B cell (primary cell): ENCODE measurements around the gene THSD4. TPM values are rescaled to one million over a fixed set of nuclear protein-coding genes. Genes with fewer than 3 reads are reported as not detected.

ENCODE experiments used
- ATAC-seq: fragments of 200-7000 bp; cut with Tn5 transposase; one replicate; pipeline ENCODE4 v1.10.0; 2021; ENCODE audit warnings: low read depth, mild to moderate bottlenecking, moderate number of reproducible peaks, moderate library complexity
- CTCF ChIA-PET: fragments of 350-600 bp; sonication (Branson Sonifier 250); formaldehyde crosslinking; loops from one replicate; lab custom pipeline; 2021; ENCODE audit warnings: antibody characterized with exemption, inconsistent platforms; lab: Charles Lee
- POLR2A ChIA-PET: fragments of 350-600 bp; sonication (Branson Sonifier 250); formaldehyde crosslinking; loops from one replicate; lab custom pipeline; 2021; ENCODE audit warnings: antibody characterized with exemption; lab: Charles Lee
- DNase-seq: peaks from one replicate; pipeline ENCODE4 v3.0.0; 2013
- H2AFZ ChIP-seq: 2 replicates; pipeline ENCODE4 v1.6.1; 2012; ENCODE audit warnings: mild to moderate bottlenecking, low read depth, low read length; ENCODE audit not compliant: insufficient read depth, poor library complexity, severe bottlenecking
- H3K27ac ChIP-seq, 2 donors: 1 replicate in 1 of 2; 2 replicates in 1 of 2; pipeline ENCODE4 v1.5.1; 2012 to 2013; ENCODE audit warnings: low read length in 2 of 2, mild to moderate bottlenecking in 2 of 2, moderate library complexity in 1 of 2
- H3K27me3 ChIP-seq, 4 experiments: fragments of 200-600 bp in 1 of 4; sonication (generic) in 1 of 4; replicated peaks in 1 of 4; 1 replicate in 2 of 4; 2 replicates in 2 of 4; pipeline versions ENCODE4 v1.6.1 to v1.7.0; 2013 to 2016; ENCODE audit warnings: low read length in 3 of 4, mild to moderate bottlenecking in 2 of 4, mixed read lengths in 1 of 4, moderate library complexity in 1 of 4; ENCODE audit not compliant: insufficient read depth in 4 of 4, control insufficient read depth in 3 of 4; ENCODE audit errors: control extremely low read depth in 1 of 4
- H3K36me3 ChIP-seq, 2 experiments: replicated peaks in 1 of 2; 1 replicate in 1 of 2; 2 replicates in 1 of 2; pipeline versions ENCODE4 v1.6.1 to v1.7.1; 2013; ENCODE audit warnings: low read length in 1 of 2; ENCODE audit not compliant: insufficient read depth in 2 of 2, control insufficient read depth in 1 of 2; ENCODE audit errors: control extremely low read depth in 1 of 2, extremely low read depth in 1 of 2
- H3K4me1 ChIP-seq, 2 donors: fragments of 200-600 bp in 1 of 2; sonication (generic) in 1 of 2; 1 replicate in 1 of 2; 2 replicates in 1 of 2; pipeline versions ENCODE4 v1.5.1 to v1.6.1; 2013 to 2017; ENCODE audit warnings: low read length in 2 of 2; ENCODE audit not compliant: control insufficient read depth in 2 of 2, insufficient read depth in 2 of 2
- H3K4me2 ChIP-seq: replicated peaks from 2 replicates; pipeline ENCODE3; 2012; ENCODE audit warnings: mild to moderate bottlenecking, low read depth, low read length; ENCODE audit not compliant: poor library complexity, severe bottlenecking
- H3K4me3 ChIP-seq, 5 experiments: fragments of 200-600 bp in 1 of 5; sonication (generic) in 1 of 5; 1 replicate in 3 of 5; 2 replicates in 2 of 5; pipeline versions ENCODE4 v1.5.1 to v1.7.0; 2011 to 2016; ENCODE audit warnings: low read length in 4 of 5, mild to moderate bottlenecking in 4 of 5, low read depth in 2 of 5, control low read depth in 1 of 5, moderate library complexity in 1 of 5; ENCODE audit not compliant: insufficient read depth in 1 of 5; ENCODE audit errors: control extremely low read depth in 1 of 5, extremely low read depth in 1 of 5
- H3K79me2 ChIP-seq: fragments of 200-600 bp; sonication (generic); one replicate; pipeline ENCODE4 v1.6.0; 2016; ENCODE audit warnings: low read length; ENCODE audit not compliant: control insufficient read depth, insufficient read depth
- H3K9ac ChIP-seq: fragments of 200-600 bp; sonication (generic); 2 replicates; pipeline ENCODE4 v1.6.1; 2017; ENCODE audit warnings: mild to moderate bottlenecking, low read length, moderate library complexity
- H3K9me3 ChIP-seq, 3 donors: one replicate each; pipeline versions ENCODE4 v1.6.1 to v1.7.1; 2013; ENCODE audit warnings: low read length in 2 of 3; ENCODE audit not compliant: control insufficient read depth in 2 of 3, insufficient read depth in 1 of 3; ENCODE audit errors: control extremely low read depth in 1 of 3
- H4K20me1 ChIP-seq: 2 replicates; pipeline ENCODE4 v1.6.0; 2012; ENCODE audit warnings: mild to moderate bottlenecking, low read length; ENCODE audit not compliant: insufficient read depth, control insufficient read depth, poor library complexity, severe bottlenecking
- H3K27ac Mint-ChIP-seq: one replicate; pipeline ENCODE4 v1.8.0; 2021; ENCODE audit warnings: mixed read lengths
- H3K27me3 Mint-ChIP-seq: one replicate; pipeline ENCODE4 v1.8.0; 2021; ENCODE audit warnings: mixed read lengths
- H3K4me1 Mint-ChIP-seq: one replicate; pipeline ENCODE4 v1.8.0; 2021; ENCODE audit warnings: mixed read lengths
- H3K4me3 Mint-ChIP-seq: one replicate; pipeline ENCODE4 v1.8.0; 2021; ENCODE audit warnings: mixed read lengths
- H3K9me3 Mint-ChIP-seq: one replicate; pipeline ENCODE4 v1.8.0; 2022; ENCODE audit warnings: mixed read lengths; ENCODE audit not compliant: insufficient read depth
- EZH2 ChIP-seq: IDR thresholded peaks from 2 replicates; pipeline ENCODE4 v1.6.1; 2012; ENCODE audit warnings: borderline replicate concordance, low read depth, mild to moderate bottlenecking, moderate library complexity, low read length; ENCODE audit not compliant: insufficient read depth, poor library complexity, severe bottlenecking
- WGBS: methylation state at CpG from one replicate; pipeline ENCODE4 v1.1.5; 2013; ENCODE audit warnings: missing lambda C conversion rate; ENCODE audit not compliant: insufficient coverage; 5-methylcytosine and 5-hydroxymethylcytosine counted together
- intact Hi-C: fragments of 100-400 bp; cut with micrococcal nuclease; formaldehyde crosslinking; loops from one replicate; pipeline ENCODE4 v1.10.0; 2022
- polyA plus RNA-seq: library from polyadenylated mRNA; depleted of rRNA; stranded (reverse); fragments of >200 nt; gene quantifications from 2 replicates; pipeline ENCODE4 v1.2.3, GENCODE V29; 2012
- total RNA-seq, 2 donors: library from RNA; stranded (reverse); fragments of 120-200 nt in 1 of 2; gene quantifications; 1 replicate in 1 of 2; 2 replicates in 1 of 2; pipeline versions ENCODE4 v1.2.3 to v1.2.4, GENCODE V29; 2013 to 2022
- TF ChIP-seq, protein P1 (sequence below): fragments of 200-600 bp; IDR thresholded peaks from one replicate; pipeline ENCODE4 v1.8.0; 2022; ENCODE audit warnings: antibody characterized with exemption, mild to moderate bottlenecking

Gene THSD4
- total and polyA plus RNA-seq, 2 donors (not counting 1 experiment from before 2014, with no cell fraction given), result not detected

DNA sequence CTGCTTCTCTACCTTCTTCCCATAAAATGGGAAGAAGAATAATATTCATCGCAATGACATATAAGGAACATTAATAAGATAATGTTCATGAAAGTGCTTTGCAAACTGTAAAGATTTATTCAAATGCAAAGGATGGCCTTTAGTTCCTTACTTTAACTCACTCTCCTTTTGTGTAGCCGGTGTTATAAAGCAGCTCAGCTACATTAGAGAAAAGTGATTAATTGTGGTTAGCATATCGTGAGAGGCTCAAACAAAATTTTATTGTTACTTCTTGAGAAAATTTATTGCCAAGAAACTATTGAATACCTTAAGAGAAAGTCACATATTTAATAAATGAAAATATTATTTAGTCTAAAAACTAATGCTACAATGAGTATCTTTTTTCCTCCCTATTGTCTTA lies 444.3 kb downstream of the THSD4 start:
- no peak for DNase-seq
- POLR2A ChIA-PET, result no interaction called here
- Mint-ChIP-seq H3K27me3 (peaks cover 15% of the 10 kb centered on the region), H3K27ac (no peak overlapping the region), H3K4me3 (no peak overlapping the region), H3K4me1 (no peaks in the 10 kb centered on the region), H3K9me3 (no peaks in the 10 kb centered on the region)
- CTCF ChIA-PET, result no interaction called here
- H3K4me3 ChIP-seq, result no peak overlapping the region
- no peaks in the 10 kb centered on the region for H3K79me2 ChIP-seq
- no peaks in the 10 kb centered on the region for H3K4me1 ChIP-seq
- H3K36me3 ChIP-seq, result no peaks in the 10 kb centered on the region
- no peak overlapping the region for H3K27ac ChIP-seq
- no peak overlapping the region for H3K9ac ChIP-seq
- TF ChIP-seq EZH2, result no peak
- TF ChIP-seq, protein P1, sequence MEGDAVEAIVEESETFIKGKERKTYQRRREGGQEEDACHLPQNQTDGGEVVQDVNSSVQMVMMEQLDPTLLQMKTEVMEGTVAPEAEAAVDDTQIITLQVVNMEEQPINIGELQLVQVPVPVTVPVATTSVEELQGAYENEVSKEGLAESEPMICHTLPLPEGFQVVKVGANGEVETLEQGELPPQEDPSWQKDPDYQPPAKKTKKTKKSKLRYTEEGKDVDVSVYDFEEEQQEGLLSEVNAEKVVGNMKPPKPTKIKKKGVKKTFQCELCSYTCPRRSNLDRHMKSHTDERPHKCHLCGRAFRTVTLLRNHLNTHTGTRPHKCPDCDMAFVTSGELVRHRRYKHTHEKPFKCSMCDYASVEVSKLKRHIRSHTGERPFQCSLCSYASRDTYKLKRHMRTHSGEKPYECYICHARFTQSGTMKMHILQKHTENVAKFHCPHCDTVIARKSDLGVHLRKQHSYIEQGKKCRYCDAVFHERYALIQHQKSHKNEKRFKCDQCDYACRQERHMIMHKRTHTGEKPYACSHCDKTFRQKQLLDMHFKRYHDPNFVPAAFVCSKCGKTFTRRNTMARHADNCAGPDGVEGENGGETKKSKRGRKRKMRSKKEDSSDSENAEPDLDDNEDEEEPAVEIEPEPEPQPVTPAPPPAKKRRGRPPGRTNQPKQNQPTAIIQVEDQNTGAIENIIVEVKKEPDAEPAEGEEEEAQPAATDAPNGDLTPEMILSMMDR, result no peak
- H3K27me3 ChIP-seq, result no peaks in the 10 kb centered on the region
- intact Hi-C loops, result no loop called here
- no peak for ATAC-seq
- no CpG with 5 or more reads among the region's 3 CpGs for WGBS
- no peaks in the 10 kb centered on the region for H4K20me1 ChIP-seq
- H2AFZ ChIP-seq, result no peak overlapping the region
- H3K9me3 ChIP-seq, result peaks cover 0 to 2% (median 1%) of the 10 kb centered on the region in 3 donors
- no peak overlapping the region for H3K4me2 ChIP-seq

DNA sequence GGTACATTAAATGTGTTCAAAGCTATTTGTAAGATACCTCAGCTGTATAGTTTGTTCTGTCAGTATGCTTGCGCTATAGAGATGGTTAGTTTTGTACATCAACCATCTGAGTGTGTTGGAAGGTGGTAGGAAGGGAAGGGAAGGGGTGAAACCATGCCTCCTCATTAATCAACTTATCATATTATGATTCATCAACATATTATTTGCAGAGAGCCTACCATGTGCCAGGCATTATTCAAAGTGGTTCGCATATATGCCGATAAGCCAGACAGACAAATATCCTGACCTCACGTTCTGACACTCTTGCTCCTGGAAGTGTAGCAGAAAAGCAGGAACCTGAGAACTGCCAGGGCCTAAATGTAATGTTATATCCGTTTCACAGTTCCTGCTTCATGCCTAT lies 447.0 kb downstream of the THSD4 start:
- intact Hi-C loops, result no loop called here
- no peak overlapping the region for H3K4me3 ChIP-seq
- no peaks in the 10 kb centered on the region for H3K36me3 ChIP-seq
- no peaks in the 10 kb centered on the region for H3K27me3 ChIP-seq
- Mint-ChIP-seq H3K4me3 (no peak overlapping the region), H3K4me1 (no peaks in the 10 kb centered on the region), H3K27me3 (peaks cover 15% of the 10 kb centered on the region), H3K27ac (no peak overlapping the region), H3K9me3 (no peaks in the 10 kb centered on the region)
- POLR2A ChIA-PET, result no interaction called here
- H3K4me1 ChIP-seq, result no peaks in the 10 kb centered on the region
- H4K20me1 ChIP-seq, result no peaks in the 10 kb centered on the region
- WGBS, result 100% methylated on average over 3 of the region's 5 CpGs
- peaks cover 0 to 2% (median 0%) of the 10 kb centered on the region in 3 donors for H3K9me3 ChIP-seq
- ATAC-seq, result no peak
- no peak overlapping the region for H3K9ac ChIP-seq
- H3K79me2 ChIP-seq, result no peaks in the 10 kb centered on the region
- H3K27ac ChIP-seq, result no peak overlapping the region
- CTCF ChIA-PET, result no interaction called here
- H2AFZ ChIP-seq, result no peak overlapping the region
- no peak for DNase-seq
- no peak for TF ChIP-seq EZH2
- TF ChIP-seq, protein P1, result no peak
- no peak overlapping the region for H3K4me2 ChIP-seq
